CD1c-positive myeloid dendritic cell (primary cell): ENCODE results near the gene KRTAP21-1.
"Not testable (repeated sequence)": the region's sequence is repeated elsewhere in the genome, so short reads cannot be mapped to it uniquely, and the experiment has no call there.

Experiments used
- DNase-seq: peaks from one replicate; pipeline ENCODE4 v3.0.0-alpha.2; 2016; ENCODE audit errors: extremely low spot score

The KRTAP21-1 gene

GRCh38 chr21:30755328-30755727 is at the start of gene KRTAP21-1:
Gene KRTAP21-1 (minus strand): TSS chr21:30755428. CDS start chr21:30755378, 50 bp downstream.
- DNase-seq, result not testable (repeated sequence)

GRCh38 chr21:30800605-30801004 is 45.4 kb upstream of the KRTAP21-1 start:
- DNase-seq, result no peak

GRCh38 chr21:30793581-30794314 is 38.5 kb upstream of the KRTAP21-1 start:
- no peak for DNase-seq

GRCh38 chr21:30779249-30779648 is 24.0 kb upstream of the KRTAP21-1 start:
- no peak for DNase-seq

- no peak for DNase-seq
These were observed 14.7 kb upstream of the KRTAP21-1 start for GRCh38 chr21:30769724-30770431.

- no peak for DNase-seq
These were observed 5.5 kb upstream of the KRTAP21-1 start for GRCh38 chr21:30760776-30761175.

- no peak for DNase-seq
These were observed 3.1 kb upstream of the KRTAP21-1 start for GRCh38 chr21:30758306-30758705.

GRCh38 chr21:30747159-30747558 is 8.1 kb downstream of the KRTAP21-1 start, which contains the start of gene KRTAP21-2:
Gene KRTAP21-2 (minus strand): TSS chr21:30747259. CDS start chr21:30747202, 57 bp downstream.
- DNase-seq, result no peak

GRCh38 chr21:30740462-30740861 is 14.8 kb downstream of the KRTAP21-1 start:
- DNase-seq, result no peak

- DNase-seq, result no peak
These were observed 22.2 kb downstream of the KRTAP21-1 start for GRCh38 chr21:30733026-30733425.

- no peak for DNase-seq
These were observed 28.5 kb downstream of the KRTAP21-1 start for GRCh38 chr21:30726726-30727125.

- no peak for DNase-seq
These were observed 35.8 kb downstream of the KRTAP21-1 start for GRCh38 chr21:30719401-30719800.

- DNase-seq, result no peak
These were observed 36.9 kb downstream of the KRTAP21-1 start, which contains the start of gene KRTAP21-3 for GRCh38 chr21:30718239-30718909. Gene KRTAP21-3 (minus strand): TSS chr21:30718777. CDS start chr21:30718759, 18 bp downstream.

GRCh38 chr21:30717105-30717504 is 38.1 kb downstream of the KRTAP21-1 start:
- no peak for DNase-seq

- DNase-seq, result no peak
These were observed 40.3 kb downstream of the KRTAP21-1 start for GRCh38 chr21:30714946-30715345.

- DNase-seq, result no peak
These were observed 40.8 kb downstream of the KRTAP21-1 start for GRCh38 chr21:30714456-30714855.

- no peak for DNase-seq
These were observed 41.5 kb downstream of the KRTAP21-1 start for GRCh38 chr21:30713766-30714165.

- no peak for DNase-seq
These were observed 44.7 kb downstream of the KRTAP21-1 start for GRCh38 chr21:30710499-30710898.

- no peak for DNase-seq
These were observed 47.8 kb downstream of the KRTAP21-1 start for GRCh38 chr21:30707409-30707808.
